Activated T-helper 2 cell treated with anti-CD3 and anti-CD28 coated beads, Interferon-gamma antibody, Interleukin-2, Interleukin-4, amounts not matched to agents 10 μg/mL and 5 μg/mL and 100 μg/mL, durations not matched to agents 14 hours and 24 hours and 36 hours (primary cell): Measurements from ENCODE around the gene TCP11L2. TPM values are rescaled to one million over a fixed set of nuclear protein-coding genes. Genes with fewer than 3 reads are reported as not detected.
"Not testable (repeated sequence)": the region's sequence is repeated elsewhere in the genome, so short reads cannot be mapped to it uniquely, and the experiment has no call there.

Source experiments
- DNase-seq: peaks from one replicate; pipeline ENCODE4 v3.0.0; 2021; ENCODE audit warnings: low spot score
- H3K27ac Mint-ChIP-seq: one replicate; pipeline ENCODE4 v1.8.0; 2021; ENCODE audit warnings: mixed read lengths
- H3K27me3 Mint-ChIP-seq: one replicate; pipeline ENCODE4 v1.8.0; 2021; ENCODE audit warnings: low read depth, mixed read lengths
- H3K36me3 Mint-ChIP-seq: one replicate; pipeline ENCODE4 v1.8.0; 2021; ENCODE audit warnings: low read depth, mixed read lengths
- H3K4me1 Mint-ChIP-seq: one replicate; pipeline ENCODE4 v1.8.0; 2021; ENCODE audit warnings: low read depth, mixed read lengths
- H3K4me3 Mint-ChIP-seq: one replicate; pipeline ENCODE4 v1.8.0; 2021; ENCODE audit warnings: low read depth, mild to moderate bottlenecking, moderate library complexity, mixed read lengths
- H3K9me3 Mint-ChIP-seq: one replicate; pipeline ENCODE4 v1.8.0; 2021; ENCODE audit warnings: mixed read lengths
- intact Hi-C: fragments of 100-400 bp; cut with micrococcal nuclease; formaldehyde crosslinking; loops from one replicate; pipeline ENCODE4 v1.15.1; 2023
- total RNA-seq: library from RNA; stranded (reverse); gene quantifications from 2 replicates; pipeline ENCODE4 v1.2.3, GENCODE V29; 2022

TCP11L2 gene
- total RNA-seq, 1 donor from 2014 or later = 4.8 TPM

DNA sequence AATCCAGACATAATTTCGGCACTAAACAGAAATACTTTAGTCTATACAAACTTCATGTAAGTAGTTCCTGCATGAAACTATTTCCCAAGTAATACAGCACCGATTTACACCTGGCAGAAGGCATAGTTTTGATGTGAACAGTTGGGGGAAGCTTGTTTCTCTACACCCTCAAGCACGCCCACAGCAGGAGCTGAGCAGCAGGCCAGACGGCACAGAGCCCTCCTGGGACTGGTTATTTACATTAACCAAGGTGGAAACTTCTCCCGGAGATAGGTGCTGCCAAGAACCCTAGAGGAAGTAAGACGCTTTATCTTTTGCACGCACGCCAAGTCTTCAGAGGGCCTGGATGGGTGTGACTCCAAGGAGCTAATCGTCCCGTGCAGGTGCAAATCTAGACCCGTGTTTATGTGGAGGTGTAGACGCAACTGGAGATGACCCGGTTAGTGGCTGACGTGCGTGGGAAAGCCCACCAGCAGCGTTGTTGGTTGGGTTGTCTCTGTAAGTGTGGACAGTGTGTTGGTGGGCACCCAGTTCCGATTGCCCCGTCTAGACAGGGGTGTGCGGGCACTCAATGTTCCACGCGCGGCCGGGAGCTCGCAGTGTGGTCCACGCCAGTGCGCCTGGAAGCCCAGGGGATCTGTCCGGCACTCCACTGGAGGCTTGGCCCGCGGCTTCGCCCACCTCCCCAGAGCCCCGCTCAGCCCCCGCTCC is 767 bp upstream of the TCP11L2 start:
- Mint-ChIP-seq H3K36me3 (no peaks in the 10 kb centered on the region), H3K27ac (peak overlapping the region; percentile 89), H3K9me3 (no peaks in the 10 kb centered on the region), H3K4me3 (peak overlapping the region; percentile 81), H3K27me3 (no peaks in the 10 kb centered on the region), H3K4me1 (peaks cover 38% of the 10 kb centered on the region)
- peak; percentile 52 for DNase-seq
- intact Hi-C loops = loop anchor here (2.0 to 10.0 kb wide), 4 partner anchors 54 to 1697 kb away; partner anchors contain the start of genes CKAP4, POLR3B and PWP1

DNA sequence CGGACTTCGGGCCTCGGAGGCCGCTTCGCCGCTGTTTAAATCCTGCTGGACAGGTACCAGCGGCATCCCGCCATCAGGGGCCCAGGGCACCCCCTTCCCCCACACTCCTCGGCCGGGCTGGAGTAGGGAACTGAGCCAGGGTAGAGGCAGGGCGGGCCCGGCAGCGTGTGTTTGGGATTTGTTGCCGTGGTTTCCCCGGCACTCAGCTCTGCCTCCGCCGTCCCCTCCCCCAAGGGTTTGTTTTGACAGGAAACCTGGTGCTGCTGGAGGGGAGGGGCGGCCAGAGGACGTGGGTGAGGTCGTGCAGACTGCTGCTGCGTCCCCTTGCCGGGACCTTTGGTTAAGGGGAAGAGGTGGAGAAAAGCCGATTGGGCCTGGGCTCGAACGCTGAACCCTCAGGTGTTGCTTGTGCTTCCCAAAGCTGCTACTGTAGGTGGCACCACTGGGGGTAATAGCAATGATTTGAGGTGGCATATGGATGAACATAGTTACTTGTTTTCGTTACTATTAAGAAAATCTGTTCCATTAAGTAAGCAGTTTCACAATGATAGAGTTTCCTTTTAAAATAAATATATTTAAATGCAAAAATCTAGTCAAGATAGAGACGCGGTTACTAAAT is 778 bp downstream of the TCP11L2 start:
- H3K27ac Mint-ChIP-seq = peak overlapping the region; percentile 100
- H3K9me3 Mint-ChIP-seq = no peaks in the 10 kb centered on the region
- no peaks in the 10 kb centered on the region for H3K36me3 Mint-ChIP-seq
- peaks cover 34% of the 10 kb centered on the region for H3K4me1 Mint-ChIP-seq
- no peaks in the 10 kb centered on the region for H3K27me3 Mint-ChIP-seq
- peak; percentile 81 for DNase-seq
- H3K4me3 Mint-ChIP-seq = peak overlapping the region; percentile 94
- intact Hi-C loops = loop anchor here (2.0 to 10.0 kb wide), 4 partner anchors 53 to 1699 kb away; partner anchors contain the start of genes CKAP4, POLR3B and PWP1

DNA sequence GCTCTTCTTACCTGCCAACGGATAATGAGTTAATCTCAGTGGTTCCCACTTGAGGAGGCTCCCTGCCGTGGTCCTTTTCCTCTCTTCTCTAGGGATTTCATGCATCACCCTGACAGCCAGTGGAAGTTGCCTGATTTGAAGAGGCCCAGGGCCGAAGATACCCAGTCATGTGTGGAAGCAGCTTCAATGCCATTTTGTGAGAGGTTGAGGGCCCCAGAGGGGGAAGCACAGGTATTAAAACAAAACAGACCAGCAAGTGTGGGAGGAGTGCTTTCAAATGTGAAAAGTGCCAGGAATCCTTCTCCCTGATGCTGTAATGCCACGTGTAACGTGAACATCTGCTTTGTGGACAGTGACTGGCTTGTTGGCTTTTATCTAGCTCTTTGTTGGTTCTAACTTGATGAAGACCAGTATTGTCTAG is 1.5 kb downstream of the TCP11L2 start:
- H3K27ac Mint-ChIP-seq = peak overlapping the region; percentile 72
- no peak for DNase-seq
- H3K4me3 Mint-ChIP-seq = peak overlapping the region; percentile 94
- no peaks in the 10 kb centered on the region for H3K9me3 Mint-ChIP-seq
- H3K27me3 Mint-ChIP-seq = no peaks in the 10 kb centered on the region
- H3K4me1 Mint-ChIP-seq = peaks cover 34% of the 10 kb centered on the region
- no peaks in the 10 kb centered on the region for H3K36me3 Mint-ChIP-seq
- intact Hi-C loops = loop anchor here (5.0 to 10.0 kb wide), 3 partner anchors 57 to 1699 kb away; partner anchors contain the start of genes CKAP4 and PWP1

DNA sequence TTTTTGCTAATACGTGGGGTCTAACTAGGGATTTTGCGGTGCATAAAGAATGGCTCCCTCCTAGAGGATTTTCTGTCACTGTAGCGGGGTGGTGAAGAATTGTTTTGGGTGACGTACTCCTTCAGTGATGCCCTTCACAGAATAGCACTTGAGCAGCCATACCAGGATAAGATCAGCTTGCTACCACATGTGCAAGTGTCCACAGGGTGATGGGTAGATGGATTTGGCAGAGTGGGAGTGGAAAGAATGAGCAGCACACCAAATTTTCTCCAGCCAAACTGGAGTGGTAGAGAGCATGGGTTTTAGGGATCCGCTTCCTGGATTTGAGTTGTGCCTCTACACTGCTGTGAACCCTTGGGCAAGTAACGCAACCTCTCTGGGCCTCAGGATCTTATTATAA is 2.3 kb downstream of the TCP11L2 start:
- DNase-seq = no peak
- H3K27ac Mint-ChIP-seq = no peak overlapping the region
- no peaks in the 10 kb centered on the region for H3K36me3 Mint-ChIP-seq
- H3K4me3 Mint-ChIP-seq = no peak overlapping the region
- no peaks in the 10 kb centered on the region for H3K9me3 Mint-ChIP-seq
- no peaks in the 10 kb centered on the region for H3K27me3 Mint-ChIP-seq
- H3K4me1 Mint-ChIP-seq = peaks cover 34% of the 10 kb centered on the region
- intact Hi-C loops = loop anchor here (5.0 to 10.0 kb wide), 3 partner anchors 57 to 1700 kb away; partner anchors contain the start of genes CKAP4 and PWP1

DNA sequence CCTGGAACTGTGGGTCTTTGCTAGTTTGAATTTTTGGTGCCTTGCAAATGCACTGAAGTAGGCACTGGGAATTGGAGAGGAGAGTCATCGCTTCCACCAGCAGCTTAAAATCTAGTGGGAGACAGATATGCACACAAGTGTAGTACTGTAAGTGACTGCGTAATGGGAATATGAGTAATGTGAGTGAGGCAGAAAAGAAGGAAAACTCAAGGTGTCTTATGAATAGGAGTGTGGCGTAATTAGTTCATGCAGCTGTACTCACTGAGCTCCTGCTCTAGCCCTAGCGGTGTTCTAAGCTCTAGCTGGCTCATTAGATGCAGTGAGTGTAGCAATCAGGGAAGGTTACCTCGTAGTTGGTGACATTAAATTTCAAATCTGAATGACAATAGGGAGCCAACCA is 2.8 kb downstream of the TCP11L2 start:
- no peaks in the 10 kb centered on the region for H3K9me3 Mint-ChIP-seq
- peaks cover 34% of the 10 kb centered on the region for H3K4me1 Mint-ChIP-seq
- H3K36me3 Mint-ChIP-seq = no peaks in the 10 kb centered on the region
- H3K4me3 Mint-ChIP-seq = no peak overlapping the region
- DNase-seq = no peak
- intact Hi-C loops = loop anchor here (10.0 kb wide), 2 partner anchors 1379 to 1701 kb away; partner anchors contain the start of gene PWP1
- no peak overlapping the region for H3K27ac Mint-ChIP-seq
- H3K27me3 Mint-ChIP-seq = no peaks in the 10 kb centered on the region

DNA sequence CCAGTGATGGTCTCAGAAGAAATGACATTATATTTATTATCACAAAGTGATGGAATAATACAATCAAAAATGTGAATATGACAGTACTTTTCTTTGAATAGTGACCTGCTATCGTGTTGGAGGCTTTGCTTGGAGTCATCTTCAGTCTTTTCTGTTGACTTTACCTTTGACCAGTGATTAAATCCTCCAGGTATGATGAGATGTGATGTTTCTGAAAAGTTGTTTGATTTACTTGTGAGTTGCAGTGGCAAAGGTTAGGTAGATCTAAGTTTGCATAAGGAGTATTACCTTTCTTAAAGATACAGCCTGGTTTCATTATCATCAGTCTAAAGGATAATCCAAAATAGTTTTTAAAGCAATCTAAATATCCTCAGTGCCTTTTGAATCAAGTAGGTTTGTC is 4.6 kb downstream of the TCP11L2 start:
- no peaks in the 10 kb centered on the region for H3K36me3 Mint-ChIP-seq
- no peak overlapping the region for H3K27ac Mint-ChIP-seq
- intact Hi-C loops = loop anchor here (10.0 kb wide), 2 partner anchors 1378 to 1702 kb away; partner anchors contain the start of gene PWP1
- H3K4me1 Mint-ChIP-seq = peaks cover 25% of the 10 kb centered on the region
- DNase-seq = no peak
- H3K4me3 Mint-ChIP-seq = no peak overlapping the region
- H3K27me3 Mint-ChIP-seq = no peaks in the 10 kb centered on the region
- H3K9me3 Mint-ChIP-seq = no peaks in the 10 kb centered on the region

GRCh38 chr12:106308121-106308520 is 5.6 kb downstream of the TCP11L2 start:
- intact Hi-C loops = loop anchor here (10.0 kb wide), 2 partner anchors 1377 to 1703 kb away; partner anchors contain the start of gene PWP1
- peaks cover 23% of the 10 kb centered on the region for H3K4me1 Mint-ChIP-seq
- H3K9me3 Mint-ChIP-seq = no peaks in the 10 kb centered on the region
- H3K27ac Mint-ChIP-seq = no peak overlapping the region
- no peaks in the 10 kb centered on the region for H3K36me3 Mint-ChIP-seq
- no peaks in the 10 kb centered on the region for H3K27me3 Mint-ChIP-seq
- no peak for DNase-seq
- H3K4me3 Mint-ChIP-seq = no peak overlapping the region

GRCh38 chr12:106308611-106309010 is 6.1 kb downstream of the TCP11L2 start:
- H3K27ac Mint-ChIP-seq = no peak overlapping the region
- DNase-seq = no peak
- no peaks in the 10 kb centered on the region for H3K36me3 Mint-ChIP-seq
- H3K9me3 Mint-ChIP-seq = no peaks in the 10 kb centered on the region
- intact Hi-C loops = loop anchor here (10.0 kb wide), 2 partner anchors 1376 to 1704 kb away; partner anchors contain the start of gene PWP1
- peaks cover 21% of the 10 kb centered on the region for H3K4me1 Mint-ChIP-seq
- no peak overlapping the region for H3K4me3 Mint-ChIP-seq
- no peaks in the 10 kb centered on the region for H3K27me3 Mint-ChIP-seq

DNA sequence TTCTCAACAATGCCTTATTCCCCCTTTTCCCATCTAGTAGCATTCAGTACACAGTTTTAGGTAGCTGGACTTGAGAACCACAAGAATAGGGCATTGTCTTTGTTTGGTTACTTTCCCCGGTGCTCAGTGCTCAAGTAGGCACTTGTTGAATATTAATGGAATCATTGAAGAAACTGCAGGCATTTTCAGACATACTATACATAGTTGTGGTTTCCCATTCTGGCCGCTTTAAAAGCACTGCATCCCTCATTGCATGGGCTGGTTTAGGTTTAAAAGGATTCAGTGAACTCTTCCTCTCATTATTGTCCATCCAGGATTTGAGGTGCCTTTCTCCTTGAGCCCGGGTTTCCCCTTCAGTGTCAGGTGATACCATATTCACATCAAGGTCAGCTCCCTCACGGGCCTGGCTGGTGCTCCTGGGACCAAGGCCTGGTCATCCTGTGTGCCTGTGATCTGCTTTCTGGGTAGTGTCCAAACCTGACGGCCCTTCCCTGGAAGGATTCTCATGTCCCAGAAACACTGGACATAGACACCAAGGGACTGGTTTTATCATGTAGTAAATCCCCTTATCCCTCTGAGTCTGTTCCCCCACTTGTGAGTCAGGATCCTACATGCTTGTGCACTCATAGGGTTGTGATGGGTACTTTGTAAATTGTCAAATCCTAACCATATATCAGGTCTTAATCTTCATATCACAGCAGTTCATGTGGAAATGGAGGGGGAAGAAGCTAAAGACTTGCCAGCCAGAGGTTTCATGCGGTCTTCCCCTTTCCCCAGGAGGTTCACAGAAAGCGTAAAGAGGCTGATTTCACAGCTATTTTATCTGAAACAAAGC is 7.4 kb downstream of the TCP11L2 start:
- no peaks in the 10 kb centered on the region for H3K9me3 Mint-ChIP-seq
- H3K36me3 Mint-ChIP-seq = no peaks in the 10 kb centered on the region
- no peaks in the 10 kb centered on the region for H3K27me3 Mint-ChIP-seq
- intact Hi-C loops = loop anchor here (10.0 kb wide), 2 partner anchors 1375 to 1705 kb away; partner anchors contain the start of gene PWP1
- no peak for DNase-seq
- H3K4me1 Mint-ChIP-seq = peaks cover 12% of the 10 kb centered on the region
- no peak overlapping the region for H3K27ac Mint-ChIP-seq
- H3K4me3 Mint-ChIP-seq = no peak overlapping the region

DNA sequence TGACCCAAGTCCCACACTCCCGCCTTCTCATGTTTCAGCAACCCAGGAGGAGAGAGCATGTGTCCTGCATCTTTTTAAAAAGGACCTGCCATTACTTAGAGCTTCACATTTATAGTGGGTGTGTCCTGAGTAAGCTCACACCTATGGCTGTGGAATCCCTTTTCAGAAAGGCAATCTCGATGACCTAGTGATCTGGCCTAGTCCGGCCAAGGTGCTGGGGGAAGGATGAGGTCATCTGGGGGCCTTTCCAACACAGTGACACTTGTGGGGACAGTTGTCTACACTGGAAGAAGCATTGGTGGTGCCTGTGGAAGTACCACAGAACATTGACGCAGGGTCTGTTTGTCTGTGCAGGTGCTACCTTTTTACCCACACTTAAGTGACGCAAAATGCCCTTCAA is 8.2 kb downstream of the TCP11L2 start:
- no peak overlapping the region for H3K4me3 Mint-ChIP-seq
- DNase-seq = no peak
- H3K9me3 Mint-ChIP-seq = no peaks in the 10 kb centered on the region
- H3K4me1 Mint-ChIP-seq = peaks cover 7% of the 10 kb centered on the region
- intact Hi-C loops = no loop called here
- H3K36me3 Mint-ChIP-seq = peaks cover 7% of the 10 kb centered on the region
- H3K27me3 Mint-ChIP-seq = no peaks in the 10 kb centered on the region
- H3K27ac Mint-ChIP-seq = no peak overlapping the region

DNA sequence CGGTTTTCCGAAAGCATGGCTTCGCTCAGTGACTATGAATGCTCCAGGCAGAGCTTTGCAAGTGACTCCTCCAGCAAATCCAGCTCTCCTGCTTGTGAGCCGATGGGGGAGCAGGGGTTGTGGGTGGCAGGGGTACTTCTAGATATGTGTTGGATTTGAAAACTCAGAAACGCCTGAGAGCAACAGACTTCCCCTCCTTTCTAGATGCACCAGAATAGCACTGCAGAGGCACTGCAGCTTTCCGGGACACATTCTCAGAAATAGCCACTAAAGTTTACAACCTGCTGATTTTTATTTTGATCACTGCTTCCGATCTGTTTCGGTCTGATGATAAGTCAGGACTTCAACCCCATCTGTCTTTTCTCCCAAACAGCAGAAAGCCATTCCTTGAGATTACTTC is 8.6 kb downstream of the TCP11L2 start:
- Mint-ChIP-seq H3K4me1 (peaks cover 7% of the 10 kb centered on the region), H3K27me3 (no peaks in the 10 kb centered on the region), H3K9me3 (no peaks in the 10 kb centered on the region), H3K27ac (no peak overlapping the region), H3K4me3 (no peak overlapping the region), H3K36me3 (peaks cover 7% of the 10 kb centered on the region)
- intact Hi-C loops = no loop called here
- DNase-seq = no peak

GRCh38 chr12:106313413-106313812 is 10.9 kb downstream of the TCP11L2 start:
- H3K9me3 Mint-ChIP-seq, H3K27me3 Mint-ChIP-seq, H3K27ac Mint-ChIP-seq, H3K36me3 Mint-ChIP-seq, H3K4me1 Mint-ChIP-seq, DNase-seq, intact Hi-C loops, H3K4me3 Mint-ChIP-seq: not testable (repeated sequence)
